Heart left ventricle (tissue), 16 donors: Measurements from ENCODE around the gene IFNL4. TPM values are rescaled to one million over a fixed set of nuclear protein-coding genes. Genes with fewer than 3 reads are reported as not detected.
A peak's percentile ranks its signal among the peaks of the same experiment; 100 is the strongest.
"Not testable (repeated sequence)": the region's sequence is repeated elsewhere in the genome, so short reads cannot be mapped to it uniquely, and the experiment has no call there.

ENCODE experiments used
- ATAC-seq, 4 donors: fragments of 200-7000 bp; cut with Tn5 transposase; one replicate each; pipeline ENCODE4 v1.9.1; 2020 to 2022; ENCODE audit warnings: moderate library complexity in 4 of 4, mild to moderate bottlenecking in 3 of 4, moderate number of reproducible peaks in 1 of 4
- DNase-seq, 5 donors: peaks; one replicate each; pipeline ENCODE4 v3.0.0-alpha.2; 2020
- H3K27ac ChIP-seq, 12 donors: fragments of 200-600 bp; sonication (generic) in 4 of 12; one replicate each; pipeline versions ENCODE4 v1.5.0 to v1.8.0; 2016 to 2022; ENCODE audit warnings: mild to moderate bottlenecking in 2 of 12
- H3K27me3 ChIP-seq, 9 donors: fragments of 200-600 bp; sonication (generic) in 2 of 9; one replicate each; pipeline versions ENCODE4 v1.5.1 to v1.8.0; 2016 to 2022; ENCODE audit warnings: mild to moderate bottlenecking in 3 of 9
- H3K36me3 ChIP-seq, 9 donors: fragments of 200-600 bp; sonication (generic) in 2 of 9; one replicate each; pipeline versions ENCODE4 v1.5.0 to v1.8.0; 2018 to 2022; ENCODE audit warnings: mild to moderate bottlenecking in 2 of 9
- H3K4me1 ChIP-seq, 12 donors: fragments of 200-600 bp; sonication (generic) in 4 of 12; one replicate each; pipeline versions ENCODE4 v1.5.0 to v1.8.0; 2016 to 2022; ENCODE audit warnings: mild to moderate bottlenecking in 3 of 12
- H3K4me3 ChIP-seq, 12 donors: fragments of 200-600 bp; sonication (generic) in 4 of 12; one replicate each; pipeline versions ENCODE4 v1.5.0 to v1.8.0; 2017 to 2022; ENCODE audit warnings: mild to moderate bottlenecking in 9 of 12, moderate library complexity in 4 of 12
- H3K9me3 ChIP-seq, 12 donors: fragments of 200-600 bp; sonication (generic) in 4 of 12; one replicate each; pipeline versions ENCODE4 v1.5.0 to v1.8.0; 2016 to 2022; ENCODE audit warnings: mild to moderate bottlenecking in 1 of 12
- CTCF ChIP-seq, 12 donors: fragments of 200-600 bp; sonication (generic) in 4 of 12; IDR thresholded peaks; one replicate each; pipeline versions ENCODE4 v1.5.0 to v1.8.0; 2018 to 2022; ENCODE audit warnings: antibody characterized with exemption in 12 of 12, mild to moderate bottlenecking in 5 of 12
- POLR2A ChIP-seq, 2 donors: fragments of 450-650 bp; IDR thresholded peaks; one replicate each; pipeline ENCODE4 v1.6.1; 2017; ENCODE audit warnings: antibody characterized with exemption in 2 of 2, mild to moderate bottlenecking in 2 of 2, moderate library complexity in 2 of 2
- WGBS, 4 donors: extraction: QIAGEN DNeasy Blood & Tissue Kit in 2 of 4; methylation state at CpG; one replicate each; pipeline versions ENCODE4 v1.1.5 to v1.1.7; 2013 to 2018; 5-methylcytosine and 5-hydroxymethylcytosine counted together
- intact Hi-C, 10 donors: fragments of 100-400 bp; cut with DNase I; formaldehyde crosslinking; loops; one replicate each; pipeline versions ENCODE4 v1.11.1 to v1.14.2; 2022
- polyA plus RNA-seq, 2 donors: library from polyadenylated mRNA; stranded (reverse); fragments of 200-250 nt; gene quantifications; one replicate each; pipeline ENCODE4 v1.2.3, GENCODE V29; 2013
- total RNA-seq, 9 donors: library from RNA; depleted of rRNA in 2 of 9; stranded (reverse); fragments of >200 nt in 2 of 9; fragmentation: NEBNext Ultra II Directional in 3 of 9; extraction: Animal tissue kit (Norgen Biotek cat#: 25700) in 3 of 9; gene quantifications; one replicate each; pipeline versions ENCODE4 v1.1.0 to v1.2.4, GENCODE V29; 2016 to 2023
- donor health status: ischemic (EF 13 %, LVEDD 7.1; RV severe dilation, severe dysfunction).
- donor health status: healthy with polysubstance abuse.
- donor health status: DM: no; HTN: yes; CAD: no.
- donor health status: DM: no; HTN: no; CAD: no.
- donor health status: ischemic (EF 25% LVEDD 6.9; RV normal size, moderate dysfunction).
- donor health status: ischemic (EF 25% LVEDD 5.7; RV mildly dilated, moderate dysfunction).
- donor health status: healthy.
- donor health status: DM: yes; HTN: yes; CAD: no.
- donor health status: ischemic (EF 35%, LVEDD 5.7; RV mildly dilated, moderate dysfunction).
- donor health status: nonischemic (EF 11% LVEDD 7.7; RV severe dilation, severe dysfunction).
- donor health status: DM: yes; HTN: yes; CAD: no.
- donor health status: PGD.
- donor health status: ischemic (EF 29% LVEDD 5.4; RV normal size, mild dysfunction).
- donor health status: nonischemic (EF 23%, LVEDD 6.1; RV moderate dilation, normal function).

The IFNL4 gene
- total and polyA plus RNA-seq, 11 donors = not detected

GRCh38 chr19:39246951-39247669 is 1.5 kb downstream of the IFNL4 start:
- Histone ChIP-seq H3K9me3 (no peaks in the 10 kb centered on the region), H3K4me3 (peak overlapping the region in 1 of 12 donors; percentile 18), H3K27ac (no peak overlapping the region), H3K36me3 (no peaks in the 10 kb centered on the region), H3K4me1 (peaks cover 0 to 14% (median 1%) of the 10 kb centered on the region in 12 donors), H3K27me3 (peaks cover 19 to 68% (median 38%) of the 10 kb centered on the region in 9 donors)
- ATAC-seq (peak in 2 of 4 donors; percentile 41 to 73), DNase-seq (no peak)
- intact Hi-C loops = no loop called here
- 11 to 14% (median 14%) methylated on average over 14 to 42 of the region's 42 CpGs for WGBS, 4 donors
- TF ChIP-seq POLR2A (IDR thresholded peaks at IDR 0.05) (no peak), CTCF (IDR thresholded peaks at IDR 0.05) (no peak)

- WGBS, 4 donors = no CpG with 5 or more reads among the region's 1 CpG
- DNase-seq, H3K9me3 ChIP-seq, H3K36me3 ChIP-seq, intact Hi-C loops, H3K27ac ChIP-seq, ATAC-seq, H3K4me3 ChIP-seq: not testable (repeated sequence)
- peaks cover 0 to 14% (median 1%) of the 10 kb centered on the region in 12 donors for H3K4me1 ChIP-seq
- peaks cover 14 to 55% (median 34%) of the 10 kb centered on the region in 9 donors for H3K27me3 ChIP-seq
Measured at GRCh38 chr19:39245166-39245565, 3.5 kb downstream of the IFNL4 start.

GRCh38 chr19:39244410-39245100 is 4.1 kb downstream of the IFNL4 start, which contains the start of gene IFNL3:
IFNL3 (minus strand) TSS chr19:39245006; CDS start chr19:39244967, 39 bp downstream.
- H3K9me3 ChIP-seq, ATAC-seq, intact Hi-C loops, DNase-seq, H3K36me3 ChIP-seq, H3K4me3 ChIP-seq, H3K27ac ChIP-seq: not testable (repeated sequence)
- H3K4me1 ChIP-seq = peaks cover 0 to 14% (median 1%) of the 10 kb centered on the region in 12 donors
- peaks cover 14 to 53% (median 28%) of the 10 kb centered on the region in 9 donors for H3K27me3 ChIP-seq
- 73 to 83% (median 78%) methylated on average over 10 to 12 of the region's 12 CpGs for WGBS, 4 donors

GRCh38 chr19:39243741-39244140 is 4.9 kb downstream of the IFNL4 start:
- H3K4me3 ChIP-seq, H3K9me3 ChIP-seq, intact Hi-C loops, ATAC-seq, H3K36me3 ChIP-seq, DNase-seq, H3K27ac ChIP-seq: not testable (repeated sequence)
- WGBS, 4 donors = 63 to 80% (median 73%) methylated on average over 6 to 13 of the region's 13 CpGs
- peaks cover 0 to 14% (median 1%) of the 10 kb centered on the region in 12 donors for H3K4me1 ChIP-seq
- peaks cover 12 to 45% (median 22%) of the 10 kb centered on the region in 9 donors for H3K27me3 ChIP-seq

GRCh38 chr19:39240421-39240820 is 8.2 kb downstream of the IFNL4 start:
- WGBS, 4 donors = 88 to 93% (median 91%) methylated on average over 7 of the region's 7 CpGs
- no peak for ATAC-seq
- DNase-seq = no peak
- peaks cover 0 to 55% (median 4%) of the 10 kb centered on the region in 9 donors for H3K27me3 ChIP-seq
- H3K36me3 ChIP-seq = no peaks in the 10 kb centered on the region
- no peaks in the 10 kb centered on the region for H3K9me3 ChIP-seq
- peaks cover 0 to 6% (median 0%) of the 10 kb centered on the region in 12 donors for H3K4me1 ChIP-seq
- TF ChIP-seq POLR2A (IDR thresholded peaks at IDR 0.05) (no peak), CTCF (IDR thresholded peaks at IDR 0.05) (no peak)
- no peak overlapping the region for H3K4me3 ChIP-seq
- no peak overlapping the region for H3K27ac ChIP-seq
- intact Hi-C loops = no loop called here
